Left hindlimb (tissue), 1 donor: ENCODE measurements around the gene KRTAP5-3.
"Not testable (repeated sequence)": the region's sequence is repeated elsewhere in the genome, so short reads cannot be mapped to it uniquely, and the experiment has no call there.

Experiments used
- DNase-seq: peaks from one replicate; pipeline ENCODE4 v3.0.0-alpha.2; 2018

KRTAP5-3 gene

DNA sequence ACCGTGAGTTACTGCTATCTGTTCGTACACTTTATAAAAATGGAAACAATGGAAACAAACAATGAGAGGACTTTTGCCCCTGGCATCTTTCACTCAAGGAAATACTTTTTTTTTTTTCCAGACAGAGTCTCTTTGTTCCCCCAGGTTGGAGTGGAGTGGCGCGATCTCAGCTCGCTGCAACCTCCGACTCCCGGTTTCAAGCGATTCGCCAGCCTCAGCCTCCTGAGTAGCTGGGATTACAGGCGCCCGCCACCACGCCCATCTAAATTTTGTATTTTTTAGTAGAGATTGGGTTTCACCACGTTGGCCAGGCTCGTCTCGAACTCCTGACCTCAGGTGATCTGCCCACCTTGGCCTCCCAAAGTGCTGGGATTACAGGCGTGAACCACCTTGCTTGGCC, 32.5 kb downstream of the KRTAP5-3 start:
- DNase-seq: not testable (repeated sequence)

DNA sequence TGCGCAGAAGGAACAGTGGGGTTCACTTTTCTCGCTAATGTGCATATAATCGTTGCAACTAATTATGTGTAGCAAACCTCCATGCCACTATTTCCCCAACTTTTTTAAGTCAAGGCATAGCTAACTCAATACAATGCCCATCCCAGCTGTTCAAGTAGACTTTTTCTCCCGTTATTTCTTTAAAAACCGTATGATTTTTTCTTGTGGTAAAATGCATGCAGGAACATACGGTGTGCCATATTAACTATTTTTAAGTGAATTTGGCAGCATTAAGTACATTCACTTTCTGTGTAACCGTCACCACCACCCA, 33.4 kb downstream of the KRTAP5-3 start:
- no peak for DNase-seq

DNA sequence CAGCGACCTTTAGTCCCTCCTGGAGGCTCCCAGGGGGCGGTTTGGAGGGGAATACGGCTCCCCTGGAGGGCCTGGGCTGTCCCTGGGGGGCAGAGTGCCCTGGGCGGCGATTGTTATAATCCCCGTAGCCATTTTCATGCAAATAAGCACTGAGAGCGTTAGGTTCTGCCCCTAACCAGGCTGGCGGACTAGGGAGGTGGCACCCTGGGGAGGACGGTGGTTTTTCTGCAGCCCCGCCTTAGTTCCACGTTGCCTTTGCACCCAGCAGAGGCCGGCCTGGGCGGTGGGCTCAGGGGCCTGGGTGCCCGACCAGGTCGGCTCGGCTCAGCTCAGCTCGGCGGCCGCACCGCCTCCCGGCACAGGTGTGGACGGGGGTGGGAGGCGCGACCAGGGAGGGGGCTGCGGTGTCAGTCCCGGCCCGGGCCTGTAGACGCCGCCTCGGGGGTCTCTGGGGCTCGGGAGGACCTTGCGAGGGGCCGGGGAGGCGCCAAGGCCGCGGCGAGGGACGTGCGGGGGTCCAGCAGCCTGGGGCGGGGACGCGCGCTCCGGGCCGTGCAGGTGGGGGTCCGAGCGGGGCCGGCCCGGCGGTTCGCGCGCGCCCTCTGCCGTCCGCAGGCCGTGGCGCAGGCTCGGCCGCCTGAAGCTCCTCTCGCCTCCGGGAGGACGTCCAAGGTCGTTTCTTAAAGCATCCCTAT, 33.9 kb downstream of the KRTAP5-3 start:
- no peak for DNase-seq

DNA sequence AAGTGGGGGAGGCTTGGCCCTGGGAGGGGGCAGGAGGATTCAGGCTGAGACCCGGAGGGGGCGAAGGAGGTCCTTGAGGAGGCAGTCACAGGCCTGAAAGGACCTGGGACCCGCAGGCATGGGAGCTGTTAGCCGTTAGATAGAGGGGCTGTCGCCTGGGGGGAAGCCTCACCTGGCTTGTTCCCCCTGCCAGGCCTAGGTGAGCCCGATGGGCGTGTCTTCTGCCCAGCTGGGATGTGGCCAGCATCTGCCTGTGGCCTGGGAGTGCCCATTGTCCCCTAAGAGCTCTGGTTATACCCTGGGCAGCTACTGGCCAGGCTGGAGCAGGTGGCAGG, 34.4 kb downstream of the KRTAP5-3 start:
- no peak for DNase-seq

DNA sequence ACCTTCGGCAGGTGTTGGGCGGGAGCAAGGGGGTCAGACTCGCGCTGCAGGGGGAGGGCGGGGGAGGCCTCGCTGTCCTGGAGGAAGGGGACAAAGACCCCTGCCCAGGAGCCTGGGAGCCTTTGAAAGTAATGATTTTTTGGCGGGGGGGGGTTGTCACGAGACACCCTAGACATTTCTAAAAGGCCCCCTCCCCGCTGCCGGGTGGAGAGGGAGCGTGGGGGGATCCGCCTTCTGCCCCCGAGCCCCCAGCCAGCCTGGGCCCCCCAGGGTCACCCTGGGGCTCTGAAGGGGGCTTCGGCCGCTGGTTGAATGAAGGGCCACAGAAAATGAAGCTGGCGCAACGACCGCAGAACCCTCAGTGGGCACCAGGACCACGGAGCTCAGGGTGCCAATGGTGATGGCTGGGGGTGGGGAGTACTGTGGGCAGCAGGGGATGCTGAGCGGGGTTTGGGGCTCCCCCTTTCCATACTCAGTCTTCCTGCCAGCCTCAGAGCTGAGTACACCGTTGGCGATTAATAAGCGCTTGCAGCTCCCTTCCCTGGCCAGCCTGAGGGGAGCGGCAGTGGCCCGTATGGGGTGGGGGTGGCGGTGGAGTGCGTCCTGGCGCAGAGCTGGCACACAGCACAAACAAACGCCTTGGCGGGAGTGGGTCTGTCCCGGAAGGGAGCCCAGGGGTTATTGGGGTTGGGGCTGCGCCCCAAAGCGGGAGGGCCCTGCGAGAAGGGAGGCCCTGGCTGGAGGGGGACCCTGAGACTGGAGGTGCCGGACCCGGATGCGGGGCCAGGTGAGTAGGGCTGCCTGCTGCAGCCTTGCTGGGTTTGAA, 35.0 kb downstream of the KRTAP5-3 start:
- DNase-seq: no peak

DNA sequence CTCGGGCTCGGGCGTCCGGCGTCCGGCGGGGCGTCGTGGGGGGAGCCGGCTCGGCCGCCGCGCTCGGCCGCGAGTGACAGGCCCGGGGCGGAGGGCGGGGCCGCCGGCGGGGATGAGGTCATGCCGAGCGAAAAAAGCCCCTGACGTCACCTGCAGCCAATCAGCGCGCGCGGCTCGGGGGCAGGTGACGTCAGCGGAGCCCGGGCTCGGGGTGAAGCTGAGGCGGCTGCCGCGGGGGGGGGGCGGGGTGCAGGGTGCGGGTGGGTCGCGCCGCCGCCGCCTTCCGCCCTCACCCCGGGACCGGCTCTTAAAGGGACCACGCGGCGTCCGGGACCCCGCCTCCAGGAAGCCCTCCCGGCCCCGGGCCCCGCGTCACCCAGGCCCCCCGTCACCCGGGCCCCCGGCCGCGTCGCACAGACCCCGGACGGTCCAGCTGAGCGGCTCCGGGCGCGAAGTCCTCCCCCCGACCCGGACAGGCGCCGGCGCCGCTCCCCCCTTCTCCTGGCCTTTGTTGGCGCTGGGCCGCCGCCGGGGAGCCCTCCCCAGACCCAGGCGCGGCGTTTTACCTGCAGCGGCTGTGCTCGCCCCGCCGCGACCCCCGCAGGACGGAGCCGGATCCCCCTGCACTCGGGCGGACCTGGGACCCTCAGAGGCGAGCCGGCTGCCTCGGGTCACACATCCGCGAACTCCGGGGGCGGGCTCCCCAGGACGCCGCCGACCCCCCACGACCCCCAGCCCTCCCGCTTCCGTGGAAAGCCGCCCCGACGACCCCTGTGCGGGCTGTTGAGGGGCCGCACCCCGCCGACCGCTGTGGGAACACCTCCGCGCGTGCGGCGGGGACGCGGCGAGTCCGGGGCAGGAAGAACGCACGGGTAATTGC, 35.8 kb downstream of the KRTAP5-3 start, which contains the start of gene DUSP8:
TSS of gene DUSP8 (minus strand) at position 75 of the 880 bp plus-strand sequence. CDS start 6,445 bp downstream, outside the sequence.
- DNase-seq: peak; percentile 91

DNA sequence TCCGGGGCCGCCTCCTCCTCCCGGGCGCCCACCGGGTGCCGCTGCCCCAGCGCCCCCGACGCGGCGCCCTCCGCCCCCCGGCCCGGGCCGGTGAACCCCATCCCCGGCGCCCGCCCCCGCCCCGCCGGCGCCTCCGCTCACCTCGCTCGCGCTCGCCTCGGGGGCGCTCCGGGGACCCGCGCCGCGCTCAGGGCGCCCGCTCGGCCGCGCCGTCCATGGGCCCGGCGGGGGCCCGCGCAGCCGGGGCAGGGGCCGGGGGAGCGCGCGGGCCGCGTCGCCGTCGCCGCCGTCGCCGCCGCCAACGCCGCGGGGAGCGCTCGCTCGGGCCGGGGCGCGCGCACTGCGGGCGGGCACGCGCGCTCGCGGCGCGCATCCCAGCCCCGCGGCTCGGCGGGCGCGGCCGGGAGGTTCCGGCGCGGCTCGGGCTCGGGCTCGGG, 36.5 kb downstream of the KRTAP5-3 start:
- no peak for DNase-seq

DNA sequence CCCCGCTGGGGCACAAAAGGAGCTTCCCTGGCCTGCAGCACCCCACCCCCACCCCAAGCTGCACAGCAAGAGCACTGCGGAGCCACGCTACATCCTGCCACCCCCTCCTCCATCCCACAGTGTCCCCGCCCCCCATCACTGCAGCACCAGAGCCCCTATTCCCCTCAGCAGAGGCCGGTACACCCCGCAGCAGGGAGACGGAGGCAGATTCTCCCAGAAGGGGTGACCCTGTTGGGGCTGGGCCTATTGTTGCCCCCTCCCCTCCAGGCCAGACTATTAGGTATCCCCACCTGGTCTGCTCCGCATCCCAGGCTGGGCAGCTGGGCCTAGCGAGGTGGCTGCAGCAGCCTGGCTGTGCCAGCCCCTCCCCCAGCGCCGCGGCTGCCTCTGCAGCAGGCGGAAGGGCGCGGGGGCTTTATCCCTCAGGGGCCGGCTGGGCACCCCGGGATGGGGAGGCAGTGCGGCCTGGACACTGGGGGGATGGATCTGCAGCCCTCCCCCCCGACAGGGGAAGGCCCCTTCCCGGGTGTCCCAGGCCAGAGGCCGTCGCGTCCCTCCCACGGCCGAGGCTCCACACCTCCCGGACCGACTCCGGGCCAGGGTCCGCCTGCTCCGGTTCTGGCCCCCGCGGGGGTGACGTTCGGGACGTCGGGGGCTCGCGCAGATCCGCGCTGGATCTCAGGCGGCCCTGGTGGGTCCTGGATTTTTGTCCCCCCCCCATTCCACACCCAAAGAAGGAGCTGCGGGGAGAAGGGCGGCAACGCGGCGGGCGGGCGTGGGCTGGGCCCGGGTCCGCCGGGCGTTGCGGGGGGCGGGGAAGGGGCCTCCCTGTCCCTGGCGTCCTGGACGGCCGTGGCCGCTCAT, 37.1 kb downstream of the KRTAP5-3 start:
- no peak for DNase-seq

DNA sequence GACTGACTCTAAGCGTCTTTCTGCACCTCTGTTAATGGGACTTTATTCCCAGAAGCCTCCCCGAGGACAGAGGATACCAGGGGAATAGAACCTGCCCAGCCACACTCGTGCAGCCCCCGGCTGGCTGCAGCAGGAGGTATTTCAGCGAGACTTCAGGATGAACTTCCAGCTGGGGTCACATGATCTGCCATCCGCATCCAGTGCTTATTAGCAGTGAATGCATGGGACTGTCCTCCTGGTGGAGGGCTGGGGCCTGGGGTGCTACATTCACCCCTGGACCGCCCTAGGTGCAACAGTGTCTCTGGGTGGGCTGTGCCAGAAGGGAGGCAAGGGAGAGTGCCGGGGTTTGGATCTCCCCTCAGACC, 37.8 kb downstream of the KRTAP5-3 start:
- DNase-seq: no peak

DNA sequence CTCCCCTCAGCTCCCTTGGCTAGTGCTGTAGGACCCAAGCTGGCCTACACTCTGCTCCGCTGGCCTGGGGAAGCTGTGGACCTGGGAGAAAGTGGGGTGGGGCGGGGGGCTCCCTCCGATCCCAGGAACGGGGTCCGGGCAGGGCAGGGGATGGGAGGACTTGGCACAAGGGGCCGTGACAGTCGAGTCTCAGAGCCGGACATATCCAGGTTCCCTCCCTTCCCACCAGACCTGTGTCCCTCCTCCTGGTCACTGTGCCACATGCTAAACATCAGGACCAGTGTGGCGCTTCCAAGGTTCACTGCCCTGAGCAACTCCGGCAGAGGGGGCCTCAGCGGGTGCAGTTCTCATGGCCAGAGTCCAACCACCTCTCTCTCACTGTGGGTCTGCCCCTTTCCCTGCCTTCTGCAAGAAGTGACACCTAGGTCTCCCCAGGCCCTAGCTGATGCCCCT, 38.2 kb downstream of the KRTAP5-3 start:
- no peak for DNase-seq

DNA sequence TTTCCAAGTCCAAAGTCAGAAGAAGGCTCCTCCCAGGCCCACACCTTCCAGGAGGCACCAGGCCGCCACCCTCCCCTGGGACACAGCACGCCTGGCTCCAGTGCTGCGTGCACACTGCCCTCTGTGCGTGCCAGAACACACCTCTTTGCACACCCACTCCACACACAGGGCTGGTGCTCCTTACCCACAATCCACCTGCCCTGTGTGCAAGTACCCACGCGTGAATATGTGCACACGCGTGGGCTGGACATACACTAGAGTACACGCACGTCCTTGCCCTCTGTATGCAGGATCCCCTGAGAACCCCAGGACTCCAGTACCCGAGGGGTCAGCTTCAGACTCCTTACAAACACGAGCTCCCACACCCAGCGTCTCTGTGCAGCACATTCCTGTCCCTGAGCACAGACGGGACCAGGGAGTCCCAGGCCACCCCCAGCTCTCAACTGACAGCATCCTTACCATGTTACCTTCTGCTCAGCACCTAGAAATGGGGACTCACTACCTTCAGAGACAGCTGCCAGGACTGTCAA, 38.9 kb downstream of the KRTAP5-3 start:
- DNase-seq: no peak

DNA sequence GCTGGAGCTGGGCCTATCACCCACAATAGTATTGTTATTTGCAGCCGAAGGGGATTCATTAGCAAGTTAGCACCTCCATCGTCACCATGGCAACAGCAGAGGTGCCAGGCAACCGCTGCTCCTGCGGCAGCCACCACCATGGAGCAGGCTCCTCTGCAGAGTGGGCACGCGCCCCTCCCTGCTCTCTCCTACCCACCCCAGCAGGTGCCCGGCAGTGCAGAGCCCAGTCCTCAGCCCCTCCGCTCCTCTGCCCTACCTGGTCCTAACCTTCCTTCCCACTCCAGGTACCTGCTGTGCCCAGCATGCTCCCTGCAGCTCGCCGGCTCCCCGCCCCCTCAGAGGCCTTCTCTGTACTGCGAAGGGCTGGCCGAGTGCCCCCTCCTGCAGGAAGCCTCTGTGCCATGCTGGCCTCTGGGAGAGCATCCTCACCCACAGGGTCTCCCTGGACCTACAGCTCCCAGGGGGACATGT, 39.8 kb downstream of the KRTAP5-3 start:
- DNase-seq: no peak

DNA sequence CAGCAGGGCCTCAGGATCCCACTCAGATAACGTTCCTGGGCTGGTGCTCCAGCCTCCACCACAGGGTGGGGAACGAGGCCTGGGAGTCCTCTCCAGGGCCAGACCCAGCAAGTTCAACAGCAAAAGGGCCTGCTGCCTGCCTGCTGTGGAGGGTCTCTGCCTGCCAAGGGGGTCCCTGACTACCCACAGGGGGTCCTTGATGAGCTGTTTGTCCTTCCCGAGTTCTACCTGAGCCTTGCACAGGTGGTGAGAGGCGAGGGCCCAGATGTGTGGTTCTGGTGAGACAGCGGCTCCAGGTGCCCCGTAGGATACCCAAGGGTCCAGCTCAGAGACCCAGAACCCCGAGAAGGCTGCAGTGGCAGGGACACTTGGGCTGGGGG, 40.6 kb downstream of the KRTAP5-3 start:
- no peak for DNase-seq

DNA sequence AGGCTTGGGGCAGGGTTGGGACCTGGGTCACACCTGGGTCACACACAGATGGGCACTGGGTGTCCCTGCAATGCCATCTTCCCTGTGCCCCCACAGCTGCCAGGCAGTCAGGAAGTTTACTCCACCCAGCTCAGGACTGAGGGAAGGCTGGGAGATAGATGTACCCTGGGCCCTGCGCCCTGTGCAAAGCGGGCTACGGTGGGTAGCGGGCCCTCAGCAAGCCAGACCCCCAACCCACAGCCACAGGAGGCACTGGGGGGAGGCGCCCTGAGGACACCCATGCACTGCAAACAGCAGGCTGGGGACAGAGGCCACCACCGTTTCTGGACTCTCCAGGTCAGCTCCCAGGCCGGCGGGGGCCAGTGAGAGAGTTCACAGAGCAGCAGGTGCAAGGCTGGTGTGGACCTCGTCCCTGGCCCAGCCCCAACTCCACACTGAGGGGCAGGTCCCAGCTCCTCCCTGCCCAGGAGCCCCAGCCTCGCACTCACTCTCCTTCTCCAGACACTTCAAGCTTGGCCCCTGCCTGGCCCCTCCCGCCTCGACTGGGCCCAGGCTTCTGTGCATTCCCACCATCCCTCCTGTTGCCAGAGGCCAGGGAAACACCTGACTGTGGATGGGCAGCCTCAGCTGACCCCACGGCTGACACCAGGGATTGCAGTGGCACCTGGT, 41.1 kb downstream of the KRTAP5-3 start:
- peak; percentile 22 for DNase-seq

DNA sequence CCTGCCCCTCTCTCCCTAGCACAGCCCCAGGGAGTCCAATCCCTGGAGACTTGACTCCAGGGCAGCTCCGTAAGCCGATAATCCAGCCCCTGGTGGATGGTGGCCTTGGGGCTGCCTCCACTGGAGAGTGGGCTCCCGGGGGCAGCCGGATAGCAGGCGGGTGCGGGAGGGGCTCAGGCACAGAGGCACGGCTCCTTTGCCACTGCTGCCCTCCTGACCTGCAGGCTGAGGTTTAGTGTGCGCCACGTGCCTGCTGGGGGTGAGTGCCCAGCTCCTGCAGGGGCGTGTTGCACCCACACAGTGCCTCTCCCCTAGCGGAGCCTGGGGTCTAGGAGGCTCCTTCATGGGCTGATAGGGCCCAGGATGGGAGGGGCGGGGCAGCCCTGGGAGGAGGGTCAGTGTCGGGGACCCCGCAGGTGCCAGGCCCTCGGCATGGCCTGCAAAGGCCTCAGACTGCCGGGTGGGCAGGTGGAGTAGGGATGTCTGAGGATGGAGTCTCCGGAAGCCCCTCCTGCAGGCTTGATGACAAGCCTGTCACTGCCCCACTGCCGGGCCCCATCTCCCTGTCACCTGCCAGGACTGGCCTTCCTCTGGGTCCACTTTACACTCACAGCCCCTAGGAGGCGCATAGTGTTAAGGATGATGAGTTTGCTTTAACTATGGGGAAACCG, 41.7 kb downstream of the KRTAP5-3 start:
- DNase-seq: no peak

DNA sequence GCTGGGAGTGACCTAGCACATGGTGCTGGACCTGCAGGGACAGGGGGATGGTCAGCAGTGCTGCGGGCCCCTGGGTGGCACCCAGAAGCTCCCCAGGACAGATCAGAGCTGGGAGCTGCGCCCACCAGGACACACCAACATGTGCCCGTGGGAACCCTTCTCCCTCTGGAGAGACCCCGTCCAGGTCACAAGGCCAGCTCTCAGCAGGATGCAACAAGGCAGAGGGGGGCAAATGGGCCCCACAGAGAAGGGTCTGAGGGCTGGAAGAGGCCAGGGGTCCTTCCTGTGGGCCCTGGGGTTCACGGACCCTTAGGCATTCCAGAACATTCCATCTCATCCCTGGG, 42.4 kb downstream of the KRTAP5-3 start:
- DNase-seq: no peak

DNA sequence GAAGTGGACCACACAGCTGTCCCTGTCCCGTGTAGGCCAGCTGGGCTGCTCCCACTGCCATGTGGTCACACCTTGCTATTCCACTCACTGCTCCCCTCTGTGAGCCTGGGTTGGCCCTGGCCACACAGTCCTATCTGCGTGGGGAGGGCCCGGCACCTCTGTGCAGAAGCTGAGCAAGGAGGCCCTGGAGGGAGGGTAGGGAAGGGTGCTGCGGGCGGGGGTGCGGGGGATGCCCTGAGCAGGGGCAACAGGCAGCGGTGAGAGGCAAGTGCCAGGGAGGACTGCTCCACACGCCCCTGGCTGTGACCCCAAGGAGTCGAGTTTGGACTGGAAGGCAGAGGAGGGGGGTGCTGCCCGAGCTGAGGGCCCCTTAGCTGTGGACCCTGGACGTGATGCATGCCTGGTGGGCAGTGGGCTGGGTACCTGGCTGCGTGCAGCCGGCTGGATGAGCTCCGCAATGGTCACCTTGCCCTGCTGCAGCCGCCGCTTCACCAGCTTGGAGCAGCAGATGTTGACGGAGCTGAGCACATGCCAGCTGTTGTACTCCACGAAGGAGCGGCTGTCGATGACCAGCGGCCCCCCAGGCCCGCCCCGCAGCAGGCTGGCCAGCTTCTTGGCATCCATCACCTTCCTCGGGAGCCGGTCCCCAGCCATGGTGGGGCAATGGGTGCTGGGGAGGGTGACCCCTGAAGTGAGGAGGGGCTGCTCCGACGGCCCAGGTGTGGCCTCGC, 42.9 kb downstream of the KRTAP5-3 start:
- no peak for DNase-seq

DNA sequence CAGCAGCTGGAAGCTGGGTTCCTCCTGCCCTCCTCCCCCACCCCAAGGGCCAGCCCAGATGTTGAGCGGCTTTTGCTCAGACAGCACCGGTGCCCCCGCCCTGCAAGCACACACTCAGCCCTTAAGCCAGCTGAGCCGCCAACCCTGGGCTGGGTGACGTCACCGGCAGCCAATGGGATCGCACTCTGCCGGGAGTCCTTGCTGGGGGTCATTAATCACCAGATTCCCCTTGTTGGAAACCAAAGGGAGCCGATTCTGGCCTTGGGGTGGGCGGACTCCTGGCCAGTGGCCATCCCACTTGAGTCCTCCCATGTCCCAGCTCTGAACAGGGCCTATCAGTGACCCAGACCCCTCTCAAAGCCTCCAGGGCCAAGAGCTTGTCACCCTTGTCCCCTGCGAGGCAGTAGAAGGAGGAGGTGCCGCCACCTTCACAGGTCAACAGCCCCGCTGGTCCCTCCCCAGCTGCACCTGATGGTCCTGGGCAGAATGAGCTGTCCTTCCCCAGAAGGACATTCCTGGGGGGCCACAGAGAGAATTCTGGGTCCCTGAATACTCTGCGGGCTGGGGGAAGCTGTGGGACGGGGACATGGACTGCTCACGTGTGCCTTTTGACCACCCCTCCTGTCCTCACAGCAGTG, 43.6 kb downstream of the KRTAP5-3 start:
- no peak for DNase-seq

DNA sequence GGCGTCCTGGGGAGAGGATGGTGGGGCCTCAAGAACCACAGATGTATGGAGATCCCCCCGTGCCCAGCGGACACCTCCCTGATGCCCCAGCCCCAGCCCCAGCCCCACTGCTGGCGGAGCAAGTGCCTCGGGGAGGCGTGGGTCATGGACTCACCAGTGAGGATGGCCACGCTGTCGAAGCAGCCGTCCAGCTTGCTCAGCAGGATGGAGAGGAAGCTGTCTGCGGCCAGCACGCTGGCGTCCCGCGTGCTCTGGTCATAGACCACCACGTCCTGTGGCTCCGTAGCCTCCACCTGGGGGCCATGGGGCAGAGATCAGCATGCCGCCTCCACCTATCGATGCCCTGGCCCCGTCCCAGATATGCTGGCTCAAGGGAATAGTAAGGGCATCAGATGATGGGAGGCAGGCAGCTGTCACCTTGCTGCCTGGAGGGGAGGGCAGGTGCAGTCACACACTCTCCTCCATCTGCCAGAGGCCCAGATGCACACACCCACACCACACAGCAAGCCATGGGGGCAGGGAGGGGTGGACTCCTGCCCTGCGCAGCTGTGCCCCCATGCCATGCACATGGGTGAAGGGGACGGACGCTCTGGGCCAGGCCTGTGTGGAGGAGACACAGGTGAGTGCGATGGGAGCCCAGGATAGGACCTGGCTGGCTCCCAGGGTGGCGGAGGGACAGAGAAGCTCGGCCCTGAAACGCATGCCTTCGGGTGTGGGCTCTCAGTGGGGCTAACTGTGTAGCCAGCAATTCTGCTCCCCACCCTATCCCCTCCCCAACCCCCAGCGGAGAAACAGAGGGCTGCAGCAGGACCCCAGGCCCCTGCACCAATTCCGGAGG, 44.3 kb downstream of the KRTAP5-3 start:
- DNase-seq: no peak
